ENCODE data around the gene USE1.
A peak's percentile ranks its signal among the peaks of the same experiment; 100 is the strongest.
"Not testable (repeated sequence)": the region's sequence is repeated elsewhere in the genome, so short reads cannot be mapped to it uniquely, and the experiment has no call there.

USE1 gene, protein sequence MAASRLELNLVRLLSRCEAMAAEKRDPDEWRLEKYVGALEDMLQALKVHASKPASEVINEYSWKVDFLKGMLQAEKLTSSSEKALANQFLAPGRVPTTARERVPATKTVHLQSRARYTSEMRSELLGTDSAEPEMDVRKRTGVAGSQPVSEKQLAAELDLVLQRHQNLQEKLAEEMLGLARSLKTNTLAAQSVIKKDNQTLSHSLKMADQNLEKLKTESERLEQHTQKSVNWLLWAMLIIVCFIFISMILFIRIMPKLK

GRCh38 chr19:17215127-17215971 lies at the start of gene USE1:
Gene USE1, plus strand, starts transcription at chr19:17215357. Its CDS starts 49 bp downstream, at chr19:17215406.
- peak; percentile 88 for DNase-seq

- DNase-seq = no peak
These were observed 49.4 kb upstream of the USE1 start for GRCh38 chr19:17165715-17166114.

- DNase-seq = no peak
These were observed 44.4 kb upstream of the USE1 start for GRCh38 chr19:17170538-17171297.

DNA sequence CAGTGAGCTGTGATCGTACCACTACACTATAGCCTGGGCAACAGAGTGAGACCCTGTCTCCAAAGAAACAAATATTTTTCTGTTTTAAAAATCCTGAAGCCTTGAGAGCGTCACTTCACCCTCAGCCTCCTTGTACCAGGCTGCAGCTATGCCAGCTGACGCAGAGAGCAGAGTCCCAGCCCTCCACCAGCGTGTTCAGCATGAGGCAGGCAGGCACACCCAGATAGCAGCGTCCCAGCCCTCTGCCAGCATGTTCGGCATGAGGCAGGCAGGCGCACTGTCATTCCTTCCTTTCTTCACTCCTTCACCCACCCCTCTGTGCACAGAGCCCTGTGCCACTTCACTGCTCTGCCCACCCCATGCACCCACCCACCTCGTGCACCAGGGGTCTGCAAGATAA lies 43.3 kb upstream of the USE1 start:
- DNase-seq = no peak

- DNase-seq = no peak
These were observed 42.4 kb upstream of the USE1 start for GRCh38 chr19:17172624-17173345.

DNA sequence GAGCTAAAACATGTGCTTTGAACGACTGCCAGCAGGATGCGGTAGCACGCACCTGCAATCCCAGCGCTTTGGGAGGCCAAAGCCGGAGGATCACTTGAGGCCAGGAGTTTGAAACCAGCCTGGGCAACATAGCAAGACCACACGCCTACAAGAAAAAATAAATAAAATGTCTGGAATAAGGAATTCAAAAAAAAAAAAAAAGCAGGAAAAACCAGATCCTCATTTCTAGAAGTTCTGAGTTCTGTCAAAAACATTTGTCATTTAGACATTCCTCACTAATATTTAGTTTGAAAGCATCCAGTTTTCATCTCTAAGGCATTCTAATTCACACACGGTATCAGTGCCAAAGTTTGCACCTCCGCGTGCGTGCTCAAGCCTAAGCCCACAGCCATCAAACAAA lies 36.9 kb upstream of the USE1 start:
- DNase-seq = no peak

GRCh38 chr19:17180997-17181702 lies 34.0 kb upstream of the USE1 start:
- DNase-seq = no peak

DNA sequence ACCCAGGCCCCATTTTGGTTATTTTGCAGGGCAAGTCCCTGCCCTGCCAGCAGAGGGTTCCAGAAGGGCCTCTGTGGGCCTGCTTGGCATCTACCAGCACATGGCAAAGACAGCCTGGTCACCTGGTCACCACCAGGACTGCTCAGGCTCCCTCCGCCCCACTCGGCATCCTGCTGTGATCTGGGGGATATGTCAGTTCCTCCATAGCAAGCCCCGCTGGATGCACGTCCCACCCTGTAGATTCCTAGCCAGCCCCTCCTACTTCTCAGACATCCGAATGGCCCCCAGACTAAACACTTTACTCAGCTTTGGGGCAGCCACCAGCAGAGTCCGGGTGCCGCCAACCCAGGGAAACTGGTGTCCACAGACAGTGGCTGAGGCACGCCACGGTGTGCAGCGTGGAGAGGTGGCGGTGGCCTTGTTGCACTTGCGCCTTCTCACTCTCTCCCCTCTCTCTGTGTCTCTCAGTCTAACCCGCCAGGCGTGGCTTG lies 31.8 kb upstream of the USE1 start:
- no peak for DNase-seq

DNA sequence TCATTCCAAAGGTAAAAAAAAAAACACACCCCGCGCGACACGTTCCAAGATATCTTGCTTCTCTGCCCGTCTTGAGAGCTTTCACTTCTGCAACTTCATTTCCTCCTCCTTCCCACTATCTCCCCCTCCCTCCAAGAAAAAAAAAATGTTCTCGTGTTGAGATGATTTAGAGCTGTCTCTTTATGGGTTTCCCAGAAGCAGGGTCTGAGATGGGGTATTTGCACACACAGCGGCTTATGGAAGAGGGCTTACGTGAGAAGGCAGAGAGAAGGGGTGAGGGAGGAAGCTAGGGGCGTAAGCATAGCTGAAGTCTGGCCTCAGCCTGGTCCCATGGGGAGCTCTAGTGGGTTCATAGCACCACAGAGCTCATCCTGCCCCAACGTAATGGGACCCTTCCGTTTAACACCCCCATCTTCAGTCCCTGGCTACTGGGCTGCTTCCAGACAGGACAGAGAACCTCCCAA lies 31.3 kb upstream of the USE1 start:
- DNase-seq = no peak

DNA sequence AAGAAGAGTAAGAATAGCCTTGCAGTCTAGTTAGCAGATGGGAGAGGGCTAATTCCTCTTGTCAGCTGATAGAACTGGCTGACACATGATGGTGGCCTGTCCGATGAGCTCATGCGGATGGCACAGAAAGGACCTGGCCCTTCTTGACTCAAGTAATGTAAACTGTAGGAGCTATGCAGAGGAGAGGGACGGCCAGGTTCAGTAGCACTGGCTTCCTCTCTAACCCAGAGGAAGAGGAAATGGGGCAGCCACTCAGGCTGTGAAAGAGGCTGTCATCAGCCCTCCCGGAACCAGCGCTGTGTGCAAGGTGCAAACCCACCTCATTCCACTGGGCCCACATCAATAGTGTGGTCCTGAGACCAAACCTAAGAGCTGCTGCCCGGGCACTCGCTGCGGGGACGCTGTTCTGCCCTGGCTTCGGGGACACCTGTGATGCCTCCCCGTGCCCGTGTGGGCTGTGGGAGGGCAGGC lies 30.8 kb upstream of the USE1 start:
- no peak for DNase-seq

DNA sequence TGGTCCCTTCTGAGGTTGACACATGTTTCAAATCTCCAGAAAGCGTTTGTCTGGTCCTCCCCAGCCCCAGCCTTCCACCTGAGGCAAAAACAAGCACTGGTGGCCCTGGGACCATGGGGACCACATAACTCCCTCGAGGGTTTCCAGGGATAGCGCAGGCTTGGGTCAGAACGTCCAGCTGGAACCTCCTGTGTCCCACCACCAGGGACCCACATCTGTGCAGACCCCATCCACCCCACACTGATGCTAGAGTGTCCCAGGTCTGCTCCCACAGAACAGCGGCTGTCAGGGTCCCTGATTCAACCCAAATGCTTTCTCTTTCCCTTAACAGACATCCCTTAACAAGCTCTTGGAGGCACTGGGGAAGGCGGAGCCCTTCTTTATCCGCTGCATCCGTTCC lies 29.6 kb upstream of the USE1 start:
- no peak for DNase-seq

DNA sequence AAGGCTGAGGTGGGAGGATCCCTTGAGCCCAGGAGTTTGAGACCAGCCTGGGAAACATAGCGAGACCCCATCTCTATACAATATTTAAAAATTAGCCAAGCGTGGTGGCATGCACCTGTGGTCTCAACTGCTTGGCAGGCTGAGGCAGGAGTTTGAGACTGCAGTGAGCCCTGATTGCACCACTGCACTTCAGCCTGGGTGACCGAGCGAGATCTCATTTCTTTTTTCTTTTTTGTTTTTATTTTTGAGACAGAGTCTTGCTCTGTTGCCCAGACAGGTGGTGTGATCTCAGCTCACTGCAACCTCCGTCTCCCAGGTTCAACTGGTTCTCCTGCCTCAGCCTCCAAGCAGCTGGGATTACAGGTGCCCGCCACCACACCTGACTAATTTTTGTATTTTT lies 23.4 kb upstream of the USE1 start:
- DNase-seq = not testable (repeated sequence)

DNA sequence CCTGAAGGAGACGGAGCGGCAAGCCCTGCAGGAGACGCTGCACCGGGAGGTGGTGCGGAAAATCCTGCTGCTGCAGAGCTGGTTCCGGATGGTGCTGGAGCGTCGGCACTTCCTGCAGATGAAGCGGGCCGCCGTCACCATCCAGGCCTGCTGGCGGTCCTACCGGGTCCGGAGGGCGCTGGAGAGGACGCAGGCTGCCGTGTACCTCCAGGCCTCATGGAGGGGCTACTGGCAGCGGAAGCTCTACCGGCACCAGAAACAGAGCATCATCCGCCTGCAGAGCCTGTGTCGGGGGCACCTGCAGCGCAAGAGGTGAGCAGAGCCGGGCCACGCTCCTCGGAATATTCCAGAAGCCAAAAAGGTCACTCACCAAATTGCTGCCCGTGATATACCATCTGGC lies 22.4 kb upstream of the USE1 start:
- DNase-seq = no peak

DNA sequence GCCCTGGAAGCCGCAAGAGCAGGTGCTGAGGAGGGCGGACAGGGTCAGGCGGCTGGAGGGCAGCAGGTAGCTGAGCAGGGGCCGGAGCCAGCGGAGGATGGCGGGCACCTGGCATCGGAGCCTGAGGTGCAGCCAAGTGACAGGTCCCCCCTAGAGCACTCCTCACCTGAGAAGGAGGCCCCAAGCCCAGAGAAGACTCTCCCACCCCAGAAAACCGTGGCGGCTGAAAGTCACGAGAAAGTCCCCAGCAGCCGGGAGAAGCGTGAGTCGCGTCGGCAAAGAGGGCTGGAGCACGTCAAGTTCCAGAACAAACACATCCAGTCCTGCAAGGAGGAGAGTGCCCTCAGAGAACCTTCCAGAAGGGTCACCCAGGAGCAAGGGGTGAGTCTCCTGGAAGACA lies 20.5 kb upstream of the USE1 start:
- no peak for DNase-seq

GRCh38 chr19:17195106-17195505 lies 20.1 kb upstream of the USE1 start:
- DNase-seq = no peak

DNA sequence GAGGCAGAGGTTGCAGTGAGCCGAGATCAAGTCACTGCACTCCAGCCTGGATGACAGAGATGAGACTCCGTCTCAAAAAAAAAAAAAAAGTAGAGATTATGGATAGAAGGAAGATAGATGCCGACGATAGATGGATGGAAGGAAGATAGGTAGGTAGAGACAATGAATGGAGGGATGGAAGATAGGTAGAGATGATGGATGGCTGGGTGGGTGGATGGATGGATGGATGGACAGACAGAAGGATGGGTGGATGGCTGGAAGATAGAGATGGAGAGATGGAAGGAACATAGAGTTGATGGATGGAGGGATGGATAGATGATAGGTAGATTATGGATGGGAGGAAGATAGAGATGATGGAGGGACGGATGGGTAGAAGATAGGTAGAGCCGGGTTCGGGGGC lies 18.5 kb upstream of the USE1 start:
- no peak for DNase-seq

DNA sequence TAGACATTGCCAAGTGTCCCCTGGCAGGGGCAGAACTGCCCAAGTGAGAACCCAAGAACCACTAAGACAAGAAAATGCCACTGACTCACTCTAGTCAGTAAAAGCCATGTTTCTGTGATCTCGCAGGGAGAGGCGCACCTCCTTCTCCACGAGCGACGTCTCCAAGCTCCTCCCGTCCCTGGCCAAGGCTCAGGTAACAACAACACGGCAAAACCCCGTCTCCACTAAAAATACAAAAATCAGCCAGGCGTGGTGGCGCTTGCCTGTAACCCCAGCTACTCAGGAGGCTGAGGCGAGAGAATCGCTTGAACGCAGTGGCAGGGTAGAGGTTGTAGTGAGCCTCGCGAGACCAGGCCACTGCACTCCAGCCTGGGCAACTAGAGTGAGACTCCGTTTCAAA lies 17.5 kb upstream of the USE1 start:
- no peak for DNase-seq

DNA sequence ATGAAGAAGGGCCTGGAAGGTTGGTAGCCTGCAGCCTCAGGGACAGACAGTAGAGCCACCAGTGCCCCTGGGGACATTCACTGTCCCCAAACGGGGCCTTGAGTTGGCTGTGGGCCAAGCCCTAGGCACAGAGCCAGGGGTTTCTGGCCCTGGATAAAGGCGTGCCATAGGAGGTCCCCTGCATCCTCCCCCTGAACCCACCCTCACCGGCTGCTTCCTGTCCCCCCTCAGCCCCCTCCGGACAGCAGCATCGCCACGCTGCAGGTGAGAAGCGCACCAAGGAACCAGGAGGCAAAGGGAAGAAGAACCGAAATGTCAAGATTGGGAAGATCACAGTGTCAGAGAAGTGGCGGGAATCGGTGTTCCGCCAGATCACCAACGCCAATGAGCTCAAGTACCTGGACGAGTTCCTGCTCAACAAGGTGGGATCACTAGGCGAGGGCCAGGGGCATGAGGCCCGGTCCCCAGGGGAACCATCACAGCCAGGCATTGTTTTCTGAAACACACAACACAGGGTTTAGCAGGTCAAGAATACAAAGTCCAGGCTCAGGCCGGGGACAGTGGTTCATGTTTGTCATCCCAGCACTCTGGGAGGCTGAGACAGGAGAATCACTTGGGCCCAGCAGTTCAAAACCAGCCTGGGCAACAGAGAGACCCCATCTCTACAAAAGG lies 14.6 kb upstream of the USE1 start:
- no peak for DNase-seq

- no peak for DNase-seq
These were observed 12.9 kb upstream of the USE1 start for GRCh38 chr19:17202249-17202648.

DNA sequence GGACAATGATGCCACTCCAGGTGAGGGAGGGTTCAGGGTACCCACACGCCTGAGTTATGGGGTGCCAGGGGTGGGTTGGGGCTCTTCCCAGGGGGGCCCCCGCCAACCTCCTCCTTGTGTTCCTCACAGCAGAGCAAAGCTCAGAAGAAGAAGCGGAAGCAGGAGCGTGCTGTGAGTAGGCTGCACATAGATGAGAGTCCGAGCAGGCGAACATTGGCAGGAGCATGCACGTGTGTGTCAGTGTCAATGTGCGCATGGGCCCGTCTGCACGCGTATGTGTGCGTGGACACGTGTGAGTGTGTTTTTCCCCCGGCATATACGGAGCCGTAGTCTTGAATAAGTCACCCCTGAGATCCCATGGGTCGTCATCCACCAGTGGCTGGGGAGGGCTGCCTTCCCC lies 12.4 kb upstream of the USE1 start:
- DNase-seq = no peak
